NCI-H526 treated with DMSO at 0.1 percent for 48 hours (cell line): ENCODE measurements around the gene CCDC78.
A peak's percentile ranks its signal among the peaks of the same experiment; 100 is the strongest.
"Not testable (repeated sequence)": the region's sequence is repeated elsewhere in the genome, so short reads cannot be mapped to it uniquely, and the experiment has no call there.

Experiments used
- DNase-seq: peaks from one replicate; lab custom pipeline; 2025; lab: John Stamatoyannopoulos, UW

CCDC78 gene

DNA sequence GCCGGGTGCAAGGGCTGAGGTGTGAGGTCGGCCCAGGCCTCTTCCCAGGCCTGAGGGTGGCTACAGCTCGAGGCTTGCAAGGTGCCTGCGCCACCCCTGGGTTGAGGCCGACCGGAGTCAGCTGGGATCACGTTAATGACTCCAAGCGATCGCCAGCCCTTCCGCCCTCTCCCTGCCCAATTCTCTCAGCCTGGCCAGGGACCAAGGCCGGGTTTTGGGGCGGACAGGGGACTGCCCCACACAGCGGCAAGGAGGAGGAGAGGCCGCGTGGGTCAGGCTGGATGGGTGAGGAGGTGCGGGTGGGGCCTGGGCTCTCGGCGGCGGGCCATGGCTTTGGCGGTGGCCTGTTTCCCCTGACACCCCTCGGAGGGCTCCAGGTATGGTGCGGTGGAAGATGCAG lies 32.9 kb downstream of the CCDC78 start:
- DNase-seq, result no peak

DNA sequence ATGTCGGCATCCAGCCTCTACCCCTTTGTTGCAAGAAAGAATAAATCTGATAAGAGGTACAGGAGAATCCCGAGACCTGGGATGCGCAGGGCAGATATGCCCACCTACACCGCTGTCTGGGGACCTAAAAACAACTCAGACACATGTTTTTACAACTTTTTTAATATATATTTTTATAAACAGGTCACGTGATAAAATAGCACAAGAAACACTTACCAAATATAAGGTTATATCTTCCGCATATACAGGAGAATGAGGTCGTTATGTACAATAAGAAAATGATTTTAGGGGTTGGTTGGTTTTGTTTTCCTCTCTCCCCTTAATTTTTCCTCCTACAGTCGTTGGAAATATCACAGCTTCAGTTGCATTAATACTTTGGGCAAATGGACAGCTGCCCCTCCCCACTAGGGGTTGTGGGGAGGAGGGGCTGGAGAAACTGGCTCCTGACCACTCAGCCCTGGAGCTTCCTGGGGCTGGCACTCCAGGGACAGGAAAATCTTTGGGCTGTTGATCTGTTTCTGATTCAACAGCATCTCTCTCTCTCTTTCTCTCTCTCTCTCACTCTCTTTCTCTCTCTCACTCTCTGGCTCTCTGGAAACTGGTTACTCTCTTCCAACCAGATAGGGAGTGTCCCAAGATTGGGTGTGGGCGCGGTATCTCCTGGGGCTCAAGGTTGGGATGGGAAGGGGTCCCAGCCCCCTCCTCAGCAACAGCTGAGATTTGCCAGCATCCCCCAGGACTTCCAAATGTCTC lies 33.7 kb downstream of the CCDC78 start:
- DNase-seq, result no peak

DNA sequence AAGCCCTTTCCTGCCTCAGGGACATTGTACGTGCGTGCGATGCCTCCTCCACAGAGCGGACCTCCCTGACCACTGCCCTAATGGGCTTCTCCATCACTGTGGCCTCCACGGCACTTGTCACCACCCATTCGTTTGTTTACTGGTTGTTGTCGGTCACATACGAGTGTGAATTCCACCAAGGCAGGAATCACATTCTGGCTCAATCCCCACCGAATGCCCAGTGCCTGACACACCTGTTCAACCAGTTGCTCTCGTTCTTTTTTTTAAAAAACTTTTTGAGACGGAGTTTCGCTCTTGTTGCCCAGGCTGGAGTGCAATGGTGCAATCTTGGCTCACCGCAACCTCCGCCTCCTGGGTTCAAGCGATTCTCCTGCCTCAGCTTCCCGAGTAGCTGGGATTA lies 35.0 kb downstream of the CCDC78 start:
- DNase-seq, result not testable (repeated sequence)

DNA sequence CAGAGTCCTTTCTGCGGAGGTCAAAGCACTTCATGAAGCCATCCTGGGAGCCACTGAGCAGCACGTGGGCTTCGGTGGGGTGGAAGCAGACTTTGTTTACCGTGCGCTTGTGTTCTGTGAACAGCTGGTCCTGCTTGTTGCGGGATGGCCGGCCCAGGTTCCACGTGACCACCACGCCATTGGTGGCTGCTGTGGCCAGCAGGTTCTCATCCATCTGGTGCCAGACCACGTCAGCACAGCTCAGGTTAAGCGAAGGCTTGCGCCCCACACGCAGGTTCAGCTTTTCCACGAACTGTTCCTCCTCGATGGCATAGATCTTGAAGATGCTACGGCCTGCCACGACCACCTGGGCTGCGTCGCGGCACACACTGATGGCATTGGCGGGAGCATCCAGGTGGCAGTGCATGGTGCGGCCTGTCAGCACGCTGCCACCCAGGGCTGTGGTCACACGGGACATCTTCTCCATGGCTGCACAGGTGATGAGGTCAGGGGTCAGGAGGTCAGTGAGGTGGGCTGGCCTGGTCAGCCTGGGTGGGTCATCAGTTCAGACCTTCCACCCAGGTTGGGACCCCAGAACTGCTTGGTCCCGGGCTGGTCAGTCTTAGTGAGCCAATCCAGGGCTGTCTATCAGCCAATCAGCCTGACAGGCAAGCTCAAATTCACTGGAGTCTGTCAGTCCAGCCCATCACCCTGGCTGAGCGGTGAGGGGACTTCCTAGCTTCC lies 36.9 kb downstream of the CCDC78 start:
- DNase-seq, result no peak

DNA sequence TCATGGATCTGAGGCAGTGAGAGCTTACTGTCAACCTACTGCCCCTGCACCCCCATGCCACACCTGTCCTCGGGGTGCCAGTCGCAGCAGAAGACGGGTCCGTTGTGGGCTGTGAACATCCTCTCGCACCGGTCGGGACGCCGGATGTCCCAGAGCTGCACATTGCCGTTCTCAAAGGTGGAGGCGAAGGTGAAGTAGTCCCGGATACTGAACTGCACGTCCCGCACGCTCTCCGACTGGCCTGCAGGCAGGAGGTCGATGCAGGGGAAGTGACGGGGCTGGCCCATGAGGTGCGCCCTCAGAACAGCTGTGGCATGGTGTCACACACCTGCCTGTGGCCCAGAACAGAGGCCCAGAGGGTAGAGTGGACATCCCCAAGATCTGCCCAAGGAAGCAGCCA lies 38.7 kb downstream of the CCDC78 start:
- no peak for DNase-seq

DNA sequence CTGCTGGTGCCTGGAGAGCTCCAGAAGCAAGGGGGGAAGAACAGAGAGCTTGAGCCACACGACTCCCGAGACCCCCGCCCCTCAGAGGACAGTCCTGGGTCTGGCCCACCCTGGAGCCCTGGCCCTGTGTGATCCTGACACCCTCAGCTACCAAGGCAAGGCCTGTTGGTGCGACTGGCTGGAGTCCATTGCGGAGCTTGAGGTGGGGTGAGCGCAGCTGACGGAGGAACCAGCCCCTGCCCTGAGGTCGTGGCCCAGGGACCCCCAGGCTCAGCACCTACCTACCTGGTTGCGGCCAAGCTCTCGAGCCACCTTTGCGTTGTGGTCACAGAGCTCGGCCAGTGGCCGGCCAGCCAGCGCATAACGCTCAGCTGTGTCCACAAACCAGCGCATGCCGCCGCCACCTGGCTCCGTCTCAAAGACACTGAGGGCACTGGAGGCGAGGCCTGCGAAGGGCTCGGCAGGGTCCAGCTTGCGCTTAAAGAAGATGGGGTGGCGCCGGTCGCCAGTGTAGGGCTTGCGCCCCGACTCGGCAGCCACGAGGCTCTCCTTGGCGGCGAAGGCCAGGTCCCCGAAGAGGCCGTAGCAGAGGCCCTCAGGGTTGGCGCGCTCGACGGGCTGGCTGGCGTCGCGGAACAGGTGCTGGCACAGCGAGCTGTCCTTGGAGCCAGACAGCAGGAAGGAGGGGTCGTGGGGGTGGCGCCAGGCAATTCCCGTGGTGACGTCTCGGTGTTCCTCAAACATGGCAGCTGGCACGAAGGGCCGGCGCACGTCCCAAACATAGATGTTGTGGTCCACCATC lies 39.6 kb downstream of the CCDC78 start:
- no peak for DNase-seq

GRCh38 chr16:685967-686366 lies 40.3 kb downstream of the CCDC78 start:
- DNase-seq, result no peak

DNA sequence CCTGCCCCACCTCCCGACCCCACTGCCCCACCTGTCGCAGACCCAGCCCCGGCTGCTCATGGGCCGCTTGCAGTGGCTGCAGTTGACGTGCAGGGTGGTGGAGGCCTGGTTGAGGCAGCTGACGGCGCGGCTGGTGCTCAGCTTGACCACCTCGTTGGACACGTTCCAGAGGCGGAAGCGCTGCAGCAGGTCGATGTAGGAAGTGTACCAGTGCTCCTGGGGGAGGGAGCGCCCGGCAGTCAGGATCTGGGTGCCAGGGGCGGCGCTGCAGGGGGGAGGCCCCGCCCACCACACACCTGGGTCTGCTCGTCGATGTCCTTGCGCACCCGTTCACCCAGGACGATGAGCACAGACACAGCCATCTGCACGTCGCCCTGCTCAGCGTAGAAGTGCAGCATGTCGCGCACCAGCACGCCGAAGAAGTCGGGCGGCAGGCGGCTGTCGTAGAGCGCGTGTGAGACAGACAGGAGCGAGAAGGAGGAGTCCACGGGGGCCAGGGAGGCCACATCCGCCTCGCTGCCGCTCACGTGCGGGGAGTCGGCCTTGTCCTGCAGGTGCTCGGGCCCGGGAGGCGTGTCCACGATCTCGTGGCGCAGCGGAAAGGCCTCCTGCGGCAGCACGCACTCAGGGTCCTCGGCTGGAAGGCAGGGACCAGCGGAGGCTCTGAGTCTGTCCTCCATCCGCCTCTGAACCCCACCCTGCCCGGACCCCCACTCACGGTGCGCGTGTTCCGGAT lies 41.1 kb downstream of the CCDC78 start:
- DNase-seq, result peak; percentile 43

- DNase-seq, result peak; percentile 78
Measured at GRCh38 chr16:684071-684794, 42.0 kb downstream of the CCDC78 start, which contains the start of gene JMJD8. TSS of gene JMJD8 (minus strand) at chr16:684334. CDS start at chr16:684319, 15 bp downstream.

DNA sequence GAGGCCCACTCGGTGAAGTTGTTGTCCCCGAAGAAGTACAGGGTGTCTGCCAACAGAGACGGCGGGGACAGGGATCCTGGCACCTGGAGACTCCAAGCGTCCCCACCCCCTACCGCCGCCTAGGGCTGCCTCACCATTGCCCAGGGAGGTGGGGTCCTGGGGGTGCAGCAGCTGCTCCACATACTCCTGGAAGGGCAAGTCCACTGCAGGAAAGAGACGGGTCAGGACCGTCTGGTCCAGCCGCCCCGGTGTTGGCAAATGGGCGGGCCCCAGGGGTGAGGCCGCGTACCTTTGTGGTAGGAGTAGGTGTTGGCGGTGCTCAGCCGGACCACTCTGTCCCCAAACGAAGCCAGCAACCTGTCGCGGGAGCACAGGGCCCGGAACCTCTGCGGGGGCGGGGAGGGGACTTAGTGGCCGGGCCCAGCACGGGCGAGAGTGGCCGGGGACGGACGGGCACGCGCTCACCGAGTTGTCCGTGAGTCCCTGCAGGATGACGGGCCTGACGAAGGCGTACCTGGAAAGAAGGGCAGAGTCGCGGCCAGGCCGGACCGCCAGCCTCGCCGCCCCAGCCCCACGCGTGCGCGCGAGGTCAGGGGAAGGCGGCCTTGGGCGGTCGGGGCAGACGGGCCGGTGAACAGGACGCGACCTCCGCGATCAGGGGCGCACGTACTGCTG lies 42.7 kb downstream of the CCDC78 start:
- DNase-seq, result no peak

GRCh38 chr16:682493-683395 lies 43.5 kb downstream of the CCDC78 start:
- no peak for DNase-seq

DNA sequence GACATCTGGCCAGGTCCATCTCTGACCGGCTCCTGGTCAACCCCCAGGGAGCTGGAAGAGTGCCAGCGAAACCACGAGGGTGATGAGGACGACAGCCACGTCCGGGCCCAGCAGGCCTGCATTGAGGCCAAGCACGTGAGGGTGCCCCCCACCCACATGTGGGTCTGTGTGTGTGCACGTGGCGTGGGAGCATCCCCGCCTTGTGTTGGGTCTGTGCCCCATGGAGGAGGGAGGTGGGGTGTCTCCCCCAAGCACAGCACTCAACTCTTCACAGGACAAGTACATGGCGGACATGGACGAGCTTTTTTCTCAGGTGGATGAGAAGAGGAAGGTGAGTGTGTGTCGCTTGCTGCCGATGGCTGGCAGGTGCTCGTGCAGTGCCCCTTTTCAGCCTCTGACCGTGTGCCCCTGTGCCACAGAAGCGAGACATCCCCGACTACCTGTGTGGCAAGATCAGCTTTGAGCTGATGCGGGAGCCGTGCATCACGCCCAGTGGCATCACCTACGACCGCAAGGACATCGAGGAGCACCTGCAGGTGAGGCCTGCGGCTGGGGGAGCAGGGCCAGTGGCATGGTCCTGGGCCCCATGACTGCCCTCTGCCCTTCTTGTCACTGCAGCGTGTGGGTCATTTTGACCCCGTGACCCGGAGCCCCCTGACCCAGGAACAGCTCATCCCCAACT lies 44.4 kb downstream of the CCDC78 start:
- no peak for DNase-seq

GRCh38 chr16:680967-681745 lies 45.1 kb downstream of the CCDC78 start:
- DNase-seq, result no peak

- no peak for DNase-seq
Measured at GRCh38 chr16:680625-680945, 45.7 kb downstream of the CCDC78 start.

GRCh38 chr16:679814-680624 lies 46.2 kb downstream of the CCDC78 start, which contains the start of gene STUB1:
TSS of gene STUB1 (plus strand) at chr16:680410. CDS start at chr16:680526, 116 bp downstream.
- DNase-seq, result peak; percentile 71

DNA sequence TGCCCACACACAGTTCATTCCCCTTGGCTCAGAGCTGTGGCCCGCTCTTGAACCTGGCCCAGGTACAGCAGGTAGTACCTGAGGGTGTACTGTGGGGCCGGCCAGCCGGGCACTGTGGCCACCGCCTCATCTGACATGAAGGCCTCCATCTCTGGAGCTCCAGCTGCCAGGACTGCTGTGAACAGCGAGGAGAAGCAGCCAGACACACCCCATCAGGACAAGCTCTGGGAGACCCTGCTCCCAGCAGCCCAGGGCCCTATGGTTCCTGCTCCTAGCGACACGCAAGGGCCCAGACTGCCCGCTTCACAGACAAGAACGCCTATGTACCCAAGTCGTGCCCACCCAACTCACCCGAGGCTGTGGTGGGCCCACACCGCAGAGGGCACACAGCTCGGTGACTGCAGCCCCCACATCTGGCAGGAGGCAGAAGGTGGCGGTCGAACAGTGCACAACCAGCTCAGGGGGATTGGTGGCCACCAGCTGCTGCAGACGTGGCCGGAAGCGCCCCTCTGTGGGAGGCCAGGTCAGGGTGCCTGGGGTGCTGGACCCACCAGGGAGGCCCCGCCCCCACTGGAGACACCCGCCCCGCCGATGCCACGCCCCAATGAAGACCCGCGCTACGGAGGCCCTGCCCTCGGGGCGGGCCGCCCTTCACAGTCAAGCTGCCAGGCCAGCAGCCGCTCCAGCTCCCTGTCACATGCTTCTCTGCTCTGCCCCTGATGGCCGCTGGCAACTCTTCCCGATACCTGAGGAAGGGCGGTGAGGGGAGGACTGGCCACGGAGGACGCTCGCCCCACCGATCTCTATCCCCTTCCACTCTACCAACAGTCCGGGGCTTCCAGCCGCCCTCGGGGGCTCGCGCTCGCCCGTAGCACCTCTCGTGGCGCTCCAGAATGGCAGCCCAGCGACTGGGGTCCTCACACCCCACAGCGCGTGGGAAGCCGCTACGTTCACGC lies 47.1 kb downstream of the CCDC78 start:
- DNase-seq, result peak; percentile 60
